Kidney epithelial cell (primary cell): Measurements from ENCODE around the gene YTHDF2. TPM values are rescaled to one million over a fixed set of nuclear protein-coding genes. Genes with fewer than 3 reads are reported as not detected.
"Not testable (repeated sequence)": the region's sequence is repeated elsewhere in the genome, so short reads cannot be mapped to it uniquely, and the experiment has no call there.

Source experiments
- DNase-seq: peaks from one replicate; pipeline ENCODE4 v3.0.0-alpha.2; 2010; ENCODE audit warnings: low read depth
- H3K27me3 ChIP-seq: 2 replicates; pipeline ENCODE4 v1.6.0; 2011; ENCODE audit warnings: low read length; ENCODE audit not compliant: control insufficient read depth, insufficient read depth
- H3K36me3 ChIP-seq: 2 replicates; pipeline ENCODE4 v1.5.1; 2011; ENCODE audit warnings: low read length; ENCODE audit not compliant: control insufficient read depth, insufficient read depth
- H3K4me3 ChIP-seq: 2 replicates; pipeline ENCODE4 v1.5.1; 2011; ENCODE audit warnings: low read depth, mild to moderate bottlenecking, control low read depth, low read length
- CTCF ChIP-seq: IDR thresholded peaks from 2 replicates; pipeline ENCODE4 v1.5.1; 2011; ENCODE audit warnings: mild to moderate bottlenecking, moderate library complexity, low read length, control low read depth, inconsistent platforms; ENCODE audit not compliant: insufficient read depth, poor library complexity, severe bottlenecking
- total RNA-seq: library from RNA; depleted of rRNA; stranded (reverse); fragments of >200 nt; gene quantifications from 2 replicates; pipeline ENCODE4 v1.2.3, GENCODE V29; 2015

Gene YTHDF2
- total RNA-seq, 1 donor from 2014 or later = 114 TPM

DNA sequence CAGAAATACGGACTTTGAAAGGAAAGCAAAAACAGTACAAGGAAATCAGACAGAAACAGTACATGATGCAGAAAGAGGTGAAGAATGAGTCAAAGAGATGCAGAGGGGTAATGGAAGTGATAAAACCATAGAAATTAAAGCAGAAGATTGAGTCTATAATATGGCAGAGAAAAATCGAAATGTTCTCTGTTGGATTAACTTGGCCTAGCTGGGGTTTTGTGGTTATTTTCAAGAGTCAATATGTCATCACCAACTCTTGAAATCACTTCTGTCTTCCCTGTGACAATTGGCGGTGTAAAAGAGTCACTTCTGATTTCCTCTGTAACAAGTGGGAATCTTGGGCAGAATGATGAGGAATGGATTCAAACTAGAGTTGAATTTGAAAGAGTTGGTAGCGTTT is 7.4 kb downstream of the YTHDF2 start:
- H3K36me3 ChIP-seq = peaks cover 3% of the 10 kb centered on the region
- H3K27me3 ChIP-seq = no peaks in the 10 kb centered on the region
- no peak for TF ChIP-seq CTCF
- no peak overlapping the region for H3K4me3 ChIP-seq
- no peak for DNase-seq

GRCh38 chr1:28745653-28746173 is 9.0 kb downstream of the YTHDF2 start:
- Histone ChIP-seq H3K36me3 (peaks cover 3% of the 10 kb centered on the region), H3K27me3 (no peaks in the 10 kb centered on the region), H3K4me3 (no peak overlapping the region)
- TF ChIP-seq CTCF = no peak
- DNase-seq = no peak

DNA sequence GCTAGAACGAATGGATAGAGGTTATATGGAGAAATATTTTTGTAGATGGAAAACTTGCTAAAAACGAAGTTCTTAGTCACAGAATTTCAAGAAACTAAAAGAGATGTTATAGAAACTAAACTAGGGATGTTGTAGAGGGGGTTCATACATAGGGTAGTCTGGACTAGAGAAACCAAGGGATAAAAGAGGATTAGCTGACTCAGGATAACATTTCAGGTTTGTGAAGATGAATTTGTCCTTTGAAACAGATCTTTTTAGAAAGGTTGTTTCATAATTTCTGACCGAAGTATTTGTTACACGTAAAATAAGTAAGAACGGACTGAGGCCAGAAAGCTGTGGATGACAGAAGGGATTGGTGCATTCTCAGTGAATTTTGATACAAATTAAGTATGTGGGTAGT is 13.6 kb downstream of the YTHDF2 start:
- Histone ChIP-seq H3K4me3 (no peak overlapping the region), H3K27me3 (no peaks in the 10 kb centered on the region), H3K36me3 (peaks cover 2% of the 10 kb centered on the region)
- DNase-seq = no peak
- no peak for TF ChIP-seq CTCF

- not testable (repeated sequence) for H3K4me3 ChIP-seq, H3K27me3 ChIP-seq, H3K36me3 ChIP-seq, DNase-seq
These were observed 14.1 kb downstream of the YTHDF2 start for GRCh38 chr1:28750771-28751294.

DNA sequence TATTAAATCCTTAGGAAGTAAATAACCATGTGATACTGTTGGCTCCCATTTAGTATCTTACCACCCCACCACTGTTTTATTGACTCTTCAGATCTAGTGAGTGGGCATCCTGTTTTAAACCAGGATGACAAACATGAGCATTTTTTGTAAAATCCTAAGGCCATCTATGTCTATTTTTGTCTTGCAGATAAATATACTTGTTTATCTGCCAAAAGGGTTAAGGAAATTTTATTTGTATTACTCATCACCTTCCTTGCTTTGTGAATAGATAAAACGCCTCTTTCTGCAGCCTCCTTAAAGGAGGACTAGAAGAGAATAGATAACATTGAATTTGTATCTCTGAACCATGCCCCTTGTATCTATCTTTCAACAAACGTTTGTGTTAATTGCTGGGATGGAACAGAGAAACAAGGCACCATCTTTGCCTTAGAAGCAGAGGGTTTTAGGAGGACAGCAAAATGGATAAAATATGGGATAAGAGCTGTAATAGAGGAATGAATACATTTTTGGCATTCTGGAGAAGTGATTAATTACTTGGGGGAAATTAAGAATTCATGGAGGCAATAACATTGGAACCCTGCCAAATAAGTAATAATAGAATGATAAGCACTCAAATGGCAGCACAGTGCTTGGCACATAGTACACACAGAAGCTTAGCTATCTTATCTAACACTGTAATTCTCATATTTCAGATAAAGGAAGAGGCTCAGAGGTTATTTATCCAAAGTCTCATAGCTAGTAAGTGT is 14.7 kb downstream of the YTHDF2 start:
- H3K4me3 ChIP-seq = no peak overlapping the region

GRCh38 chr1:28755701-28756100 is 19.0 kb downstream of the YTHDF2 start:
- no peaks in the 10 kb centered on the region for H3K27me3 ChIP-seq
- DNase-seq = no peak
- H3K36me3 ChIP-seq = no peaks in the 10 kb centered on the region
- H3K4me3 ChIP-seq = no peak overlapping the region
- TF ChIP-seq CTCF = no peak

More for the DNA sequence above, 14.7 kb downstream of the YTHDF2 start:
- DNase-seq = no peak
- no peak for TF ChIP-seq CTCF
- Histone ChIP-seq H3K36me3 (no peaks in the 10 kb centered on the region), H3K27me3 (no peaks in the 10 kb centered on the region)
